Heart left ventricle (tissue), 13 donors: Measurements from ENCODE around the gene KRTAP5-8.

Experiments
- POLR2A ChIP-seq, 2 donors: fragments of 450-650 bp; IDR thresholded peaks; one replicate each; pipeline ENCODE4 v1.6.1; 2017; ENCODE audit warnings: antibody characterized with exemption in 2 of 2, mild to moderate bottlenecking in 2 of 2, moderate library complexity in 2 of 2
- TF ChIP-seq, protein P1 (sequence below), 12 donors: fragments of 200-600 bp; sonication (generic) in 4 of 12; IDR thresholded peaks; one replicate each; pipeline versions ENCODE4 v1.5.0 to v1.8.0; 2018 to 2022; ENCODE audit warnings: antibody characterized with exemption in 12 of 12, mild to moderate bottlenecking in 5 of 12
- donor health status: ischemic (EF 13 %, LVEDD 7.1; RV severe dilation, severe dysfunction).
- donor health status: DM: no; HTN: yes; CAD: no.
- donor health status: DM: no; HTN: no; CAD: no.
- donor health status: ischemic (EF 25% LVEDD 6.9; RV normal size, moderate dysfunction).
- donor health status: ischemic (EF 25% LVEDD 5.7; RV mildly dilated, moderate dysfunction).
- donor health status: ischemic (EF 35%, LVEDD 5.7; RV mildly dilated, moderate dysfunction).
- donor health status: nonischemic (EF 11% LVEDD 7.7; RV severe dilation, severe dysfunction).
- donor health status: DM: yes; HTN: yes; CAD: no.
- donor health status: PGD.
- donor health status: ischemic (EF 29% LVEDD 5.4; RV normal size, mild dysfunction).
- donor health status: nonischemic (EF 23%, LVEDD 6.1; RV moderate dilation, normal function).

DNA sequence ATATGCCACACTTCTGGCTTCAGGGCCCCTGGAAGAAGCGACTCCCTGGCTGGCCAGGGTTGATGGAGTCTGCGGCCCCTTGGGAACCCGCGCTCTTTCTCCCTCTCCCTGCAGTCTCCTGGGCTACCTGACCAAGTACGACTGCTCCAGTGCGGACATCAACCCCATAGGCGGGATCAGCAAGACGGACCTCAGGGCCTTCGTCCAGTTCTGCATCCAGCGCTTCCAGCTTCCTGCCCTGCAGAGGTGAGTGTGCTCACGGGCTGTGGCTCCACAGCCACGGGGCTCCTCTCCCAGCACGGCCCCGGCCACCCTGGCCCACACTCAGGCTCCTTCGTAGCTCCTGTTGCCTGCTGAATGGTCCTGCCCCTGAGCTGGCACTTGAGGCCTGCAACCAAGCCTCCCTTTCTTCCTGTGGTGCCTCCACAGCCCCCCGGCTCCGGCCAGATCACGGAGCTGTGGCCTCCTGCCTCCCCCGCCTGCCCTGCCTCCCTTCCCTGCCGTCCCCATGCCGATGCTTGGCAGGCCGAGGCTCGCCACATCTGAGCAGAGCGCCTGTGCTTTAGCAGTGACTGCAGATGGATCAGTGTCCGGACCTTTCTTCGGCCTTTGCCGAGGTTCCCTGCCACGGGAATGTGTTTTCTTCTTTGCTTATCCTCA, 47.0 kb upstream of the KRTAP5-8 start:
- TF ChIP-seq, protein P1, sequence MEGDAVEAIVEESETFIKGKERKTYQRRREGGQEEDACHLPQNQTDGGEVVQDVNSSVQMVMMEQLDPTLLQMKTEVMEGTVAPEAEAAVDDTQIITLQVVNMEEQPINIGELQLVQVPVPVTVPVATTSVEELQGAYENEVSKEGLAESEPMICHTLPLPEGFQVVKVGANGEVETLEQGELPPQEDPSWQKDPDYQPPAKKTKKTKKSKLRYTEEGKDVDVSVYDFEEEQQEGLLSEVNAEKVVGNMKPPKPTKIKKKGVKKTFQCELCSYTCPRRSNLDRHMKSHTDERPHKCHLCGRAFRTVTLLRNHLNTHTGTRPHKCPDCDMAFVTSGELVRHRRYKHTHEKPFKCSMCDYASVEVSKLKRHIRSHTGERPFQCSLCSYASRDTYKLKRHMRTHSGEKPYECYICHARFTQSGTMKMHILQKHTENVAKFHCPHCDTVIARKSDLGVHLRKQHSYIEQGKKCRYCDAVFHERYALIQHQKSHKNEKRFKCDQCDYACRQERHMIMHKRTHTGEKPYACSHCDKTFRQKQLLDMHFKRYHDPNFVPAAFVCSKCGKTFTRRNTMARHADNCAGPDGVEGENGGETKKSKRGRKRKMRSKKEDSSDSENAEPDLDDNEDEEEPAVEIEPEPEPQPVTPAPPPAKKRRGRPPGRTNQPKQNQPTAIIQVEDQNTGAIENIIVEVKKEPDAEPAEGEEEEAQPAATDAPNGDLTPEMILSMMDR (IDR thresholded peaks at IDR 0.05): no peak
- no peak for TF ChIP-seq POLR2A (IDR thresholded peaks at IDR 0.05)
